AG09309 (cell line): ENCODE data around the gene THOC6.
A peak's percentile ranks its signal among the peaks of the same experiment; 100 is the strongest.
"Not testable (repeated sequence)": the region's sequence is repeated elsewhere in the genome, so short reads cannot be mapped to it uniquely, and the experiment has no call there.

Source experiments
- DNase-seq: peaks from one replicate; pipeline ENCODE4 v3.0.0-alpha.2; 2010; ENCODE audit warnings: low read depth
- H3K4me3 ChIP-seq: 2 replicates; pipeline ENCODE4 v1.5.1; 2011; ENCODE audit warnings: mild to moderate bottlenecking, low read depth, low read length, moderate library complexity; ENCODE audit not compliant: control insufficient read depth
- CTCF ChIP-seq: IDR thresholded peaks from 2 replicates; pipeline ENCODE4 v1.5.1; 2011; ENCODE audit warnings: mild to moderate bottlenecking, low read depth, low read length, inconsistent platforms; ENCODE audit not compliant: insufficient read depth, control insufficient read depth; ENCODE audit errors: missing control alignments

The THOC6 gene

GRCh38 chr16:3054965-3055733, 31.3 kb downstream of the THOC6 start:
- DNase-seq: no peak
- no peak overlapping the region for H3K4me3 ChIP-seq
- no peak for TF ChIP-seq CTCF

GRCh38 chr16:3055734-3056115, 31.9 kb downstream of the THOC6 start:
- DNase-seq, H3K4me3 ChIP-seq: not testable (repeated sequence)

- no peak for DNase-seq
- no peak for TF ChIP-seq CTCF
- H3K4me3 ChIP-seq: no peak overlapping the region
Observed at GRCh38 chr16:3056336-3057180, 32.7 kb downstream of the THOC6 start.

- H3K4me3 ChIP-seq: no peak overlapping the region
- DNase-seq: no peak
- TF ChIP-seq CTCF: no peak
Observed at GRCh38 chr16:3057181-3058138, 33.6 kb downstream of the THOC6 start.

GRCh38 chr16:3058139-3059030, 34.5 kb downstream of the THOC6 start:
- H3K4me3 ChIP-seq: peak overlapping the region; percentile 79
- TF ChIP-seq CTCF: peak; percentile 1
- DNase-seq: no peak

GRCh38 chr16:3059041-3059722, 35.3 kb downstream of the THOC6 start:
- peak; percentile 20 for DNase-seq
- H3K4me3 ChIP-seq: peak overlapping the region; percentile 79
- TF ChIP-seq CTCF: peak; percentile 51
